Muscle of arm (tissue), 12 donors: ENCODE results near the gene CD44. TPM values are rescaled to one million over a fixed set of nuclear protein-coding genes. Genes with fewer than 3 reads are reported as not detected.

ENCODE experiments used
- polyA plus RNA-seq, 12 donors: library from polyadenylated mRNA; unstranded; fragments of 120-200 nt; gene quantifications; one replicate each; pipeline ENCODE4 v1.2.1, GENCODE V29; 2013; ENCODE audit not compliant: insufficient read length in 12 of 12

CD44 gene
- polyA plus RNA-seq, 12 donors, result 104 to 858 (median 184) TPM

Other genes starting within 250 kb of the CD44 start
- 10 to 100 TPM in 11 of 12 donors, not detected in 1; 20.8 to 33.7 (median 26.8) TPM for gene APIP, start 222.8 kb upstream of the CD44 start, polyA plus RNA-seq
- gene PDHX, start 222.6 kb upstream of the CD44 start, polyA plus RNA-seq, result 10 to 100 TPM in 11 of 12 donors, not detected in 1; 23.2 to 32.8 (median 26.5) TPM